Measurements from ENCODE around the gene EPSTI1.
"Not testable (repeated sequence)": the region's sequence is repeated elsewhere in the genome, so short reads cannot be mapped to it uniquely, and the experiment has no call there.

EPSTI1 gene

DNA sequence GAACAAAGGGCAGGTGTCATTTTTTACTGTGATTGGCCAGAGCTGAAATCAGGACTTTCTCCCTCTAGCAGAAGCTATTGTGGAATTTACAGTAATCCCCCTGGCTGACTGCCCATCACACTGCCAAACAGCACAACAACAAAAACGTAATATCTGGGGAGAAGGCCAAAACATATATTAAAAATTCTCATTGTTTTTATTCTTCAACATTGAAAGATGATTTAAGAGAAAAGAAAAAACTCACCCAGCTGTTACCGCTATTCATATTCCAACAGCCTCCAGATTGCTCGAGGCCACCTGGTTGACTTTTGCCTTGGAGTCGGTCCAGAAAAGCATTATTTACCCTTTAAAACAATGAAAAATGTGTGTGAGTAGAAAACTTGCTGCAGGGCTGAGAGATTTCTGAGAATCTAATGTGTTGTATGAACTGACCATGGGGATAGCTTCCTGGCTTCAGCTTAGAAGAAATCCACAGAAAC lies 97.2 kb downstream of the EPSTI1 start:
- no peak for DNase-seq (ENCODE audit: low read depth in 2 of 2)

DNA sequence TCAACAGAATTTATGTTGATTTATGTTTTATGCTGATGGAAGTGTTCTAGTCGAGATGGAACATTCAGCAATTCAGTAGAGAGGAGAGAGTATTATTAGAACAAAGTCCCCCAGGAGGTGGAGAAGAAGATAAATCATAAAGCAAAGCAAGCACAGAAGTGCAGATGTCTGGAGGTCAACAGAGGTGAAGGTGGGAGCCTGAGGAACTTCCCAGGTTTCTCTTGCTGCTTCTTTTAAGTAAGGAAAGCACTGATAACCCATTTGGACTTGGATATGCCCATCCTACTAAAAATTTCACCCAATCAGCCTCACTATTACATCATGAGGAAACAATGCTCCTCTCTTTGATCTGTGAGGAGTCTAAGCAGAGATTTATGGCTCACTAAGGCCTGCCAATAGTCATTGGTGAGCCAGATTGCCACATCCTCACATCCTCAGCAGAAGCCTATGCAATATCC lies 98.8 kb downstream of the EPSTI1 start:
- no peak for DNase-seq (ENCODE audit: low read depth in 2 of 2)

DNA sequence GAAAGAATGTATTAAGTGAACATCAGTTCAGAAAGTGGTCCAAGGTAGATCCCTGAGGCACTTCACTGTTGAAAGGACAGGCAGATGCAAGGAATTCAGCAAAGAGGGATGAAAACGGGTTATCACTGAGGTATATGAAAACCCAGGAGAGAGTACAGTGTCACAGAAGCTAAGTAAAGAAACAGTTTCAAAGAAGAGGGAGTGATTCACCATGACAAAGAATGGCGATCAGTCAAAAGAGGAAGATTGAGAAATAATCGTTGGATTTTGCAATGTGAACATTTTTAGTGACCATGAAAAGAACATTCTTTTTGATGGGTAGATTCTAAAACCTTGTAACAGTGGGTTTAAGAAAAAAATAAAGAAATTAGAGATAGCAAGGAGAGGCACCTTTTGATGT lies 99.3 kb downstream of the EPSTI1 start:
- DNase-seq (ENCODE audit: low read depth in 2 of 2): no peak

DNA sequence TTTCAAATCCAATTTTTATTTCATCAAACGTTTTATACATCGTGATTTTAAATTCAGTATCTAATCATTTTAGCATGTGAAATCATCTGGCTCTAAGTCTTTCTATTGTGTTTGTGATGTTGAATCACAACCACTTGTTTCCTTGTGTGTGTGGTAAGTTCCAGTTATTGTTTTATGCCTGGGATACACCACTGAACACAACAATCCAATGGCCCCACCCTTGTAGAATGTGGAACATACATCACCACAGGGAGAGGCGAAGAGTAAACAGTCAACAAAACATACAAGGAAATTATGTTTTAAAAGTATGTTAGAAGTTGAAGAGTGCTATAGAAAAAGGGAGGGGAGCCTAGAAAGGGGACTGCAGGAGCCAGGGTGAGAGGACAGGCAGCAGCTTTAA lies 100.5 kb downstream of the EPSTI1 start:
- DNase-seq (ENCODE audit: low read depth in 2 of 2): no peak

DNA sequence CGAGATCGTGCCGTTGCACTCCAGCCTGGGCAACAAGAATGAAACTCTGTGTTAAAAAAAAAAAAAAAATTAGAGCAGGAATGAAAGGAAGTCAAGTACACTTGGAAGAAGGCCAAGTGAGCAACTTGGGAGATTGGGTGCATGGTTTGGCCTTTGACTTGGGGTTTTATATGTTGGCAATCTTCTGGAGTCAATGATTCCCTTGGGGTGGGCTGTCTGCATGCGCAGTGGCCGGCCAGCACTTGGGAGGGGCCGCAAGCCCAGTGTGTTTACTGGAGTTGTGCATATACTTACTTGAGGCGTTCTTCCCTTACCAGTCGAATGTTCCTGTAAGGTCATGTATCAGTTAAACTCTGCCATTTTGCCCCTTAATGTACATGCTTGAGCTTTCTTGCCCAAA lies 106.7 kb downstream of the EPSTI1 start:
- DNase-seq (ENCODE audit: low read depth in 2 of 2): no peak

DNA sequence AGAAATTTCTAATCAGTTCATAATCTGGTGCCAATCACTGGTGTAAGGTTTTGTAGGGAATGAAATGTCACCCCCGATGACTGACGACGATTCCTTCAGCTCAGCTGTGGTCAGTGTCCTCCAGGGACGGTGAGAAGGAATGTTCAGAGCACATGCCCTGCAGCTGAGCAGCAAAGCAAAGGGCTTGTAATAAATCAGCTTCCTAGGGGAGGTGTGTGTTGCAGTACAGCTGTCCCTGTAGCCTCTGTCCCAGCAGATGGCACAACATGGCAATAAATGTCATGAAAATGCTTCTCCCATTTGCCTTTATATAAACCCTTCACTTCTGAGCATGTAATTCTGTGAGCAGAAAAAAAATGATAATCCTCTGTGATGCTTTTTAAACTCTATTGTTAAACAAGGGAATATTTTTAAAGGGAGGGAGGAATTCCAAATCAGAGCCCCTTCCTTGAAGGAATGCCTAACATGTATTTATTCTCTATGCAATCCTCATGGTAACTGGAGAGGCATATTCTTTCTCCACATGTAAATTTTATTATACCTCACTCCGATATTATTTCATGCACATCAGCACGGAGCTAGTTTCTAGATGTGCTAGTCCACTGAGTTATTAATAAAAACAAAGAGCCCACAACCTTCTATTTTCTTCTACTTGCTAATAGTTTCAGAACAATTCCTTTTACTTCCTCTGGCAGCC lies 108.1 kb downstream of the EPSTI1 start:
- DNase-seq (ENCODE audit: low read depth in 2 of 2): no peak

DNA sequence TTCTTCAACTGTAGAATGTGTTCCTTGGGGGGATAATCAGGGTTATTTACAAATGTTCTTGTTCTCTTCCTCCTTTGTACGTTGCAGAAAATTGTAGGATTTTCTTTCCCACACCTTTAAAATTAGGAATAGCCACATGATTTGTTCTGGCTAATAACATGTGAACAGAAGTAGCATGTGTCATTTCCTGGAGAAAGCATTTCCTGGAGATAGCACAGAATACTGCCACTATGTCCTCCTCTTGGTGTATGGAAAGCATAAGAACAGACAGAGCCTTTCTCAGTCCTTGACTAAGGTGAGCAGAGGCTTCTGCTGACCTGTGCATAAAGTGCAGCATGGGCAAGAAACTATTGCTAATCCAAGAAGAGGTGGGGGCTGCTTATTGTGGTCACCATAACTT lies 108.9 kb downstream of the EPSTI1 start:
- DNase-seq (ENCODE audit: low read depth in 2 of 2): no peak

DNA sequence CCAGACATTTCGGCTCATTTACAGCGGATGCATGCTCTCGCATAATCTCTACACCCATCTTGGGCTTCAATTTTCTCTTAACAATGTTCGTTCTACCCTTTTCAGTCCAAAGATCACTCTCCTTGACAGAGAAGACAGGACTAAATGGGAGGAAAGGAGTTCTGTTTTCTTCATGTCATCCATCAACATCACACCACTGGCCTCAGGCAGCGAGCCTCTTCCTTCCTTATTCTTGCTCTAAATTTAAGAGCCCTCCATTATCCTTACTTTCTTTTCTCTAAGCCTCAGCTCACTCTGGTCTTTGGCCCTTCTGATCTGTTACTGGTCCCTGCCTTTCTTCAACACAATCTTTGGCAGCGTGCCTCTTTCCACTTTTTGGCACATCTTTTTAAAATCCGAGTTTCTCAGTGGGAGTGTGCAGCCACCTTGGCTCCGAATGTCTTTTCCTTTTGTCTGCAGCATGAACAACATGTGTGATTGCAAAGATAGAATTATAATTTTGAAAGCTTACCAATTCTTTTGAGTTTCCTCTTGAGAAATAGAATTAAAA lies 111.9 kb downstream of the EPSTI1 start:
- DNase-seq (ENCODE audit: low read depth in 2 of 2): no peak

DNA sequence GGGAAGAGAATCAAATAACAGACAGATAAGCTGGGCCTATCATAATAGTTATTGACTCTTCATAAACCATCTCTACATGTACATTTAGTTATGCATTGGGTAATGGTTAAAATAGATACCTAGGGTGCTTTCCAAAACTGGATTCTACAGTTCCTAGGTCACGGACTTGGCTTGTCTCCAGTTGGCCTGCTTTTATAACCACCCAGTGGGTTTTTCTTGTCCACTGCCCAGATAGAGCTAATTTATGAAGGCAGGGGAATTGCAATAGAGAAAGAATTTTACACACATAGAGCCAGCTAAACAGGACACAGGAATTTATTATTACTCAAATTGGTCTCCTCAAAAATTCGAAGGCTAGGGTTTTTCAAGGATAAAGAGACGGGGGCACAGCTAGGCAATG lies 113.3 kb downstream of the EPSTI1 start:
- DNase-seq (ENCODE audit: low read depth in 2 of 2): no peak

DNA sequence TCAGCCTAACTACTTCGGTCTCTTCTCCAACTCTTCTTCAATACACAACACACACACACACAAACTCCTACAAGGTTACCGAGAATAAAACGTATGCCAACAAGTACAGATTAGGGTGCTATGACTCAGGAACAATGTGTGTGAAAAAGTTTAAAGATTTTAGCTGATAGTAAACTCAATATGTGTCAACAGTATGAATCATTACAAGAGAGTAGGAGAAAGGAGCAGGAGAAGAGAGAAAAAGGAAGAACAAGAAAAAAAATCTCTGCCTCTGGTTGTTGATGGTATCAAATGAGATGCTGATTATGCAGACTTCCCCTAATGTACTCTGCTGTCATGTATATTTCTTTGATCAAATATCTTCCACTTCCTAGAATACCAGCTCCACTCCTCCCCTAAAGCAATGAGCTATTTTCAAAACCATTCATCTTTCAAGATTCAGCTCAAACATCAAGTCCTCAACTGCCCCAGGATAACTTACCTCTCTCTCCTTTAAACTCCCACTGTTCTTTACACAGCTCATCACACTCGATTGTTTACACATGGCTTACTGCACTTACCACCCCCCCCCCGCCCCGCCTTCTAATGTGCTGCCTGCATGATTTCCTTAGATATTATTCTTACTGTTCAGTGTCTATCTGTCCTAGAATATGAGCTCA lies 115.0 kb downstream of the EPSTI1 start:
- no peak for DNase-seq (ENCODE audit: low read depth in 2 of 2)

DNA sequence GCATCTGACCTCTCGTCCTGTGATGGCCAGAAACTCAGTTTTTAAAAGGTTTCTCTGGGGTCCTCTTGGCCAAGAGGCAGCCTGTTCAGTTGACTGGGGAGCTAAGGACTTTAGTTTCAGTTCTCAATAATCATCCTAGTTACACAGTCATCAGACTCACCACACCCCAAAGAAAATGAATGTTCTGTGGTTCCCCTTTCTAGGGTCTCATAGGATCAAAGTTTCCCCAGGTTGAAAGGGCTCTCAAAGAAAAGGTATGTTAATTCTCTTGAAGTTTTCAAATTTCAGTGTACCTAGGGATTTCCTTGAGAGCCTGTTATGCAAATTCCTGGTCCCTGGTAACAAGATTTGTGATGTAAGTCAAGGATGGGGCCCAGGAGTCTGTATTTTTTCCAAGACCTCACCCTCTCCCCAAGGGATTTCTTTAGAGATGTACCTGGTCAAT lies 115.7 kb downstream of the EPSTI1 start:
- DNase-seq (ENCODE audit: low read depth in 2 of 2): no peak

DNA sequence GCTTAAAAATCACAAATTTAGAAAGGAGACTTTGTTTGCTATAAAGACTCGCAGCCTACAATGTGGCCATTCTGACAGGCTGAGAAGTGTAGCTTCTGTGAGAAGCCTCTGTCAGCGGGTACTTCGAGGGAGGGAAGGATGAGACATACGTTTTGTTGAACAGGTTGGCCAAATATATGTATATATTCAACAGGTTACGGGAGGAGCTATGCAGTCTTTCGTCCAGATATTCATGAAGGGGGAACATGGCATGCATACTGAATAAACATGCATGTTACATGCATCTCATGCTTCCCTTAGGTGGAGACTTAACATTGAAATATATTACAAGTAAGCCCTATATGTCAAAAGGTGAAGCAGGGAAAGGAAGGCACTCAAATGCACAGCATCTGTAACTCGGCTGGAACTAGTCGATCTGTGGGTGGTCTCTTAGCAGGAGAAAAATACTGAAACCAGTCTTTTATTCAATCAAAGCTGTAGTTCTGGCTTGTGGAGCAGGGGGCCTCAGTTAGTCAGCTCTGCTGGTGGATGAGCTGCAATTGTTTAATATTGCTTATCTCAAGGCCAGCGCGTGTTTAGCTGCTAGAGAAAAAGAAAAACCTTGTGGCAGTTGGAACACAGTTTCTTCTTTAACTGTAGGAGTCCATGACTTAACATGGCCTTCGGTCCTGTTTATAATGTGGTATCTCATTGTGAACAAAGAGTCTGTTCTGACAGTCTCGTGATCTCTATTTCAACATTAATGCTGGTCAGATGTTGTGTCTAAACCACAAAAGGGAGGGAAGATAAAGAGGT lies 116.4 kb downstream of the EPSTI1 start:
- no peak for DNase-seq (ENCODE audit: low read depth in 2 of 2)

DNA sequence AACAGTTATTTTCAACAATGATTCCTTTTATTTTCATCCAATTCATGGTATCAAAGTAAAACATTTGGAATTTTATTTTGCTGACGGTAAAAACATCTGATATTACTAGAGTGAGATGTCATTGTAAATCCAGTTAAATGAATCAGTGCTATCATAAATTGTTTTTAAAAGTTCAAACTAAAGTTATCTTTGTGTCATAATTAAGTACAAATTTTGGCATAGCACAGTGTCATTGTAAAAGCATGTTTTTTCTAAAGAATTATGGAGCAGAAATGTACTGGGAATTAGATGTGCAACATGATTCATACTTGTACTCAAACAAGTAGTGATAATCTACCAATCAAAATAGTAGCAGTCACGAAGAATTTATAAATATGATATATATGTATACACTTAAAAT lies 117.8 kb downstream of the EPSTI1 start:
- no peak for DNase-seq (ENCODE audit: low read depth in 2 of 2)

DNA sequence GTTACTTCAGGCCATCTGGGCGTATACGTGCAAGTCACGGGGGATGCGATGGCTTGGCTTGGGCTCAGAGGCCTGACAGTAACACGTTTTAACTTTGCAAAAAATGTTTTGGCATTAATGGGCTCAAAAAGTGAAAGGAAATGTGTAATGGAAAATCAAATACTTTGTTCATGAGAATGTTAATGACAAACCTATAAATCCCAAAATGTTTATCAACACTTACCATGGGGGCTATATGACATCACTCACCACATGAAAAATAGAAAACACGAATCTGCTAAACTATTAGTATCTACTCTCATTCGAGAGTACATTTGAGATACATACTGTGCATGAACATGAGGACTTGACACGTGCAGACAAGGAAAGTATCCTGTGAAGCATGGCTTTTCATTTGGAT lies 119.0 kb downstream of the EPSTI1 start:
- DNase-seq (ENCODE audit: low read depth in 2 of 2): no peak

DNA sequence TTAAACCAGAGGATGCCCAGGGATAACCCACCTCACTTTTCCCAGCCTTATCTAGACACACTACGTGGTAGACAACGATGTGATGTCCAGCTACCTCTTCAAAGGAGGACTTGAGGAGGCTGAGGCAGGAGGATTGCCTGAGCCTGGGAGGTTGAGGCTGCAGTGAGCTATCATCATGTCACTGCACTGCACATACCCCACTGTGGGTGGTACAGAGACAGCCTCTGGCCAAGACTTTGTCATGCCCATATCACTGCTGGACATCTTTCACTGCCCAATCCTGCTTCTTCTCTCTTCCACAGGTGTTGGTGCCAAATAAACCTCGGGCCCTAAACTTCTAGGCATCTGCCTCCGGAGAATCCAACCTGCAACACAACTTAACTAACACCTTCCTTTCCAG lies 124.8 kb downstream of the EPSTI1 start:
- no peak for DNase-seq (ENCODE audit: low read depth in 2 of 2)

DNA sequence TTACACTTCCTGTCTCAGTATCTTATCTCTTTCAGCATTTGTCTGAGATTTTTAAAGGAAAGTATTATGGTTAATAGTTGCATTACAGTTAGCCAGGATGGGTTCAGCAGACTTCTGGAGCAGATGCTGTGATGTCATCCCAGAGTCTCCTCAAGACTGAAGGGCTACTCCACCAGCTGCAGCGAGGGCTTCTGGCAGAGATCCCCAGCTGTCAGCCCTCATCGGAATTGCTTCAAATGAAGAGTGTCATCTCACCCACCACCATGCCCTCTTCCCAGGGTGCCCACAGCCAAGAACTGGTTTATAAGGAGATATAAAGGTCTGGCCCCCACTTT lies 126.3 kb downstream of the EPSTI1 start:
- no peak for DNase-seq (ENCODE audit: low read depth in 2 of 2)

DNA sequence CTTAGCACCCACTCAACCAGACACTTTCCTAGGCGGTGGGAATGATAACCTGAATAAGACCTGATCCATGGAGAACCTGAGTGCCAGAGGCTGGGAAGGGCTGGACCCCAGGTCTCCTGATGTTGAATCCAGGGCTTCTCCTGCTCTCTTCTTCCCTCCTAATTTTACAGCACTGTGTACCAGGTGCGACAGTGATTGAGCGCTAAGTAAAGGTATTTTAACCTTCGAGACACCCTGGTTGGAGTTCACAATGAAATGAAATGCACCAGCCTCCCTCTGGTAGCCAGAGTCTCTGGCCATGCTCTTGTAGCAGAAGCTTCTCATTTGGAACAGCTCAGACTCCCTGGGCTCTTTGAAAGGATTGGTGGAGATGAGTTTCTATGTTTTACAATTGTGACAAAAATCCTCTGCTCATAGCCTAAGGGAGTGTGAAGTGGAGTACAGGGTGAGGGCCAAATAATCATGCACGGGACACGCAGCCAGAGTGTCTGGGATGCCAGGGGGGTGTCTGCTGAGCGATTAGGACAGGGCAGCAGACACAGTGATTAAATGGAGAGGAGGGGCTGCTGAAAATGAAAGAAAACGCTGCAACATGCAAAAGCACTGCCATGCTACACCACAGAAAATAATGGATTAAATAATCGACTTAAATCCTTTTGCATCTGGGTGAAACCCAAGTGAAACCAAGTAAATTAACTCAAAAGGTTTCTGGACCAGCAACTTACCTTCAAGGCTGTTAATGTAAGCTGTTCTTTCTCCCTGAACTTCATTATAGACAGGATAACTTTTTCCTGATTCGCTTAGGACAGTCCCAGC lies 126.9 kb downstream of the EPSTI1 start:
- no peak for DNase-seq (ENCODE audit: low read depth in 2 of 2)

DNA sequence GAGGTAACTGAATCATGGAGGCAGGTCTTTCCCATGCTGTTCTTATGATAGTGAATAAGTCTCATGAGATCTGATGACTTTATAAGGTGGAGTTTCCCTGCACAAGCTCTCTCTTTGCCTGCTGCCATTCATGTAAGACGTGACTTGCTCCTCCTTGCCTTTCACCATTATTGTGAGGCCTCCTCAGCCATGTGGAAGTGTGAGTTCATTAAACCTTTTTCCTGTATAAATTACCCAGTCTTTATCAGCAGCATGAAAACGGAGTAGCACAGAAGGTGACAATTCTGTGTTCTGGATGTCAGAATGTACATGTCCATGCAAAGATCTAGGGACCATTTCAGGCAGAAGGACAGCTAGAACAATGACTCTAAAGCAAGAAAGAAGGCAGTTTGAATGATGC lies 129.7 kb downstream of the EPSTI1 start:
- DNase-seq (ENCODE audit: low read depth in 2 of 2): not testable (repeated sequence)

DNA sequence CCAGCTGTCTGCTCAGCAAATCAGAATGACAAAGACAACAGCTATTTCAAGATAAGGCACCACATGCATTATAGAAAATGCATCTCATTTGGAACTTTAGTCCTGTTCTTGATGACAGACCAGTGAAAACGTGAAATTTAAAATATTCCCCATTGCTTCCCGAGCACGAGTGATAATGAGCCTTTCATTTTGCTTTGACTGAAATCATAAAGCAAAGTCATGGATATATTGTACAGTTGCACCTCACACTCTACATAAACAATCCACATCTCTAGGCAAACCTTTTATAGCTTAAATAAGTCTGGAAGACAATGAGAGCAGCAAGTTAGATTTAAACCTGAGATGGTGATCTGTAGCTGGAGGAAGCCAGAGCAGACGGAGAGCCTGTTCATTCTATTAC lies 131.6 kb downstream of the EPSTI1 start:
- DNase-seq (ENCODE audit: low read depth in 2 of 2): no peak

DNA sequence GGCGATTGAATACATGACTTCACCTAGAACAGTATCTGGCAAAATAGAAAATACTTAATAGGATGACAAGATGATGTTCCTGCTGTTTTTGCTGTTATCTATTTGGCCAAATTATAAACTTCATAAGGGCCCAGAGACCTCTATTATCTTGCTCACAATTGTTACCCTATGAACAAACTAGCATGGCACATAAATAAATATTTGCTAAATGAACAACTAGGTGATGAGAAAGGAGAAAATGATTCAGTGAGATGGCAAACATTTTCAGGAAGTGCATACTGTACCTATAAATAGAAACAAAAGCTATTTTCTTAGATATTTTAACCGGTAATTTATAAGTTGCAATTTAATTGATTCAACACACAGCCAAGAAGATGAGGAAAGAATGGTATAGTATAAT lies 132.3 kb downstream of the EPSTI1 start:
- DNase-seq (ENCODE audit: low read depth in 2 of 2): no peak

DNA sequence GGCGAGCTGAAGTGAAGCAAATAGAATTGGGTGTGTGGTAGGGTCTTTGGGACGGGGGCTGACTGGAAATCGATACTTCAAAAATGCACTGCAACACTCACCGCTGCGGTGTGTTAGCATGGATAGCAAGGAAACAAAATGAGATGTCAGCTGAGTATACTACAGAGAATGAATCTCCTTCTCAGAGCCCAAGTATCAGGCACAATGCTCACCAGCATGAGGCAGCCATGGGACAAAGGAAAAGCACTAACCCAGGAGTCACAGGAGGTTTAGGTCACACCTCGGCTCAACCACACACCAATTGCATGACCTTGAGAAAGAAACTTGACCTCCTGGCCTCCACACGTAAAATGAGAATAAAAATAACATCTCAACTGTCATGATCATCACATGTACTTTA lies 136.6 kb downstream of the EPSTI1 start:
- no peak for DNase-seq (ENCODE audit: low read depth in 2 of 2)

DNA sequence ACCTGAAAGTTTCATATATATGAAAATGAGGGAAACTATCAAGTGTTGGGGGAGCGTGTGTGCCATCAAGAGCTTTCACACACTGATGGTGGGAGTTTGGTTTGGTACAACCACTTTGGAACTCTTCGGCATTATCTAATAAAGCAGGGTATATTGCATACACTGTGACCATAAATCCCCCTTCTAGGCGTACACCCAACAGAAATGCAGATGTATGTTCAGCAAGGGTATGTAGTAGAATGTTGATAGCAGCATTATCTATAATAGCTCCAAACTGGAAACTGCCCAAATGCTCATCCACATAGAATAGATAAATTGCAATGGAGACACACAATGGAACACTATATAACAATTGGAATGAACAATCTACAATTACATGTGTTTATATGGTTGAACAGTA lies 139.9 kb downstream of the EPSTI1 start:
- DNase-seq (ENCODE audit: low read depth in 2 of 2): no peak
